Endothelial cell of umbilical vein (primary cell): ENCODE data around the gene RABEP2. TPM values are rescaled to one million over a fixed set of nuclear protein-coding genes. Genes with fewer than 3 reads are reported as not detected.

Experiments
- BruUV-seq: library from RNA; stranded (reverse); fragments of 400-500 nt; replicated peaks from 2 replicates; lab custom pipeline; 2021; lab: Mats Ljungman, UMichigan
- CTCF ChIA-PET: fragments of 300-600, 350-600 bp; sonication (Branson Sonifier 250); formaldehyde crosslinking; loops from one replicate; lab custom pipeline; 2021; ENCODE audit warnings: antibody characterized with exemption, inconsistent platforms; lab: Charles Lee
- POLR2A ChIA-PET: fragments of 300-600, 350-600 bp; sonication (Branson Sonifier 250); formaldehyde crosslinking; loops from one replicate; lab custom pipeline; 2021; ENCODE audit warnings: antibody characterized with exemption, inconsistent platforms; lab: Charles Lee
- DNase-seq: peaks from one replicate; pipeline ENCODE4 v3.0.0-alpha.2; 2011; ENCODE audit warnings: low read depth, low spot score
- FAIRE-seq: peaks from 2 replicates; lab custom pipeline; 2011; peaks lifted over from hg19 to GRCh38; lab: Jason Lieb, UNC
- H2AFZ ChIP-seq: 2 replicates; pipeline ENCODE4 v1.6.0; 2012; ENCODE audit warnings: low read depth, low read length, control low read depth, inconsistent platforms
- H3K27ac ChIP-seq: 2 replicates; pipeline ENCODE4 v1.5.1; 2011; ENCODE audit warnings: low read depth, mild to moderate bottlenecking, control low read depth, low read length, moderate library complexity; ENCODE audit not compliant: insufficient read depth
- H3K27me3 ChIP-seq, 2 experiments: 2 replicates each; pipeline versions ENCODE4 v1.6.0 to v1.6.1; 2011; ENCODE audit warnings: low read length in 2 of 2, mixed read lengths in 1 of 2; ENCODE audit not compliant: control insufficient read depth in 2 of 2, insufficient read depth in 2 of 2
- H3K36me3 ChIP-seq, 2 experiments: 2 replicates in 1 of 2; 3 replicates in 1 of 2; pipeline ENCODE4 v1.5.1; 2011; ENCODE audit warnings: low read length in 2 of 2, mild to moderate bottlenecking in 1 of 2, moderate library complexity in 1 of 2; ENCODE audit not compliant: control insufficient read depth in 2 of 2, insufficient read depth in 2 of 2; ENCODE audit errors: extremely low read depth in 1 of 2
- H3K4me1 ChIP-seq: 3 replicates; pipeline ENCODE4 v1.5.1; 2011; ENCODE audit warnings: mild to moderate bottlenecking, low read length; ENCODE audit not compliant: control insufficient read depth, insufficient read depth; ENCODE audit errors: extremely low read depth
- H3K4me2 ChIP-seq: 2 replicates; pipeline ENCODE4 v1.6.1; 2011; ENCODE audit warnings: low read length, control low read depth, mixed read lengths; ENCODE audit not compliant: insufficient read depth
- H3K4me3 ChIP-seq, 3 experiments: fragments of 200-600 bp in 1 of 3; sonication (generic), shearing (Covaris generic) in 1 of 3; replicated peaks in 1 of 3; 2 replicates each; pipeline ENCODE4 v1.5.1; 2011 to 2016; ENCODE audit warnings: control low read depth in 3 of 3, low read length in 3 of 3, mild to moderate bottlenecking in 2 of 3, inconsistent platforms in 1 of 3, low read depth in 1 of 3, moderate library complexity in 1 of 3; ENCODE audit not compliant: insufficient read depth in 1 of 3
- H3K79me2 ChIP-seq: 2 replicates; pipeline ENCODE4 v1.6.0; 2012; ENCODE audit warnings: low read length, inconsistent platforms; ENCODE audit not compliant: control insufficient read depth, insufficient read depth
- H3K9ac ChIP-seq: replicated peaks from 2 replicates; pipeline ENCODE3; 2011; ENCODE audit warnings: low read length, control low read depth; ENCODE audit not compliant: insufficient read depth; ENCODE audit errors: extremely low read depth
- H3K9me1 ChIP-seq: replicated peaks from 3 replicates; pipeline ENCODE4 v1.6.0; 2011; ENCODE audit warnings: mild to moderate bottlenecking, low read length; ENCODE audit not compliant: control insufficient read depth, insufficient read depth; ENCODE audit errors: extremely low read depth
- H3K9me3 ChIP-seq: replicated peaks from 2 replicates; pipeline ENCODE4 v1.5.1; 2012; ENCODE audit warnings: low read length, inconsistent platforms; ENCODE audit not compliant: control insufficient read depth, insufficient read depth
- H4K20me1 ChIP-seq: replicated peaks from 2 replicates; pipeline ENCODE3; 2011; ENCODE audit warnings: mild to moderate bottlenecking, low read length; ENCODE audit not compliant: control insufficient read depth, insufficient read depth; ENCODE audit errors: extremely low read depth
- EZH2 ChIP-seq: IDR thresholded peaks from 2 replicates; pipeline ENCODE4 v1.6.1; 2012; ENCODE audit warnings: borderline replicate concordance, low read depth, mild to moderate bottlenecking, moderate library complexity, low read length, inconsistent platforms; ENCODE audit not compliant: severe bottlenecking
- FOS ChIP-seq: IDR thresholded peaks from 2 replicates; pipeline ENCODE4 v1.6.1; 2011; ENCODE audit warnings: mild to moderate bottlenecking, low read length, moderate library complexity, borderline replicate concordance; ENCODE audit not compliant: insufficient read depth
- GATA2 ChIP-seq: IDR thresholded peaks from 2 replicates; pipeline ENCODE4 v1.7.0; 2011; ENCODE audit warnings: low read depth, mild to moderate bottlenecking, moderate library complexity, mixed read lengths, low read length; ENCODE audit not compliant: insufficient read length, insufficient read depth
- JUN ChIP-seq: IDR thresholded peaks from 2 replicates; pipeline ENCODE4 v1.6.1; 2011; ENCODE audit warnings: borderline replicate concordance, low read depth; ENCODE audit not compliant: insufficient read length, insufficient read depth
- MYC ChIP-seq: IDR thresholded peaks from one replicate; pipeline ENCODE4 v1.6.1; 2011; ENCODE audit warnings: mild to moderate bottlenecking, low read depth, low read length
- POLR2A ChIP-seq: IDR thresholded peaks from 2 replicates; pipeline ENCODE4 v1.6.1; 2012; ENCODE audit warnings: low read depth, mild to moderate bottlenecking, control low read depth, low read length
- POLR2AphosphoS5 ChIP-seq: IDR thresholded peaks from 2 replicates; pipeline ENCODE4 v1.6.1; 2012; ENCODE audit warnings: low read depth, mild to moderate bottlenecking, control low read depth, low read length, moderate library complexity; ENCODE audit not compliant: insufficient read depth
- dilution Hi-C: fragments of 300-500 bp; cut with MboI; formaldehyde crosslinking; loops from one replicate; pipeline ENCODE4 v1.15.0; 2019; ENCODE audit warnings: low sequenced_read_pairs; ENCODE audit not compliant: extremely low pct_ligation_motif_present
- intact Hi-C: fragments of 100-400 bp; cut with micrococcal nuclease; formaldehyde crosslinking; loops from one replicate; pipeline ENCODE4 v1.10.0; 2022
- polyA plus RNA-seq, 4 experiments: library from polyadenylated mRNA; depleted of rRNA in 3 of 4; stranded (reverse) in 3 of 4; unstranded in 1 of 4; fragments of >200 nt; gene quantifications; 2 replicates each; pipeline versions ENCODE4 v1.2.1 to v1.2.3, GENCODE V29; 2011 to 2012; ENCODE audit warnings: missing spikeins in 1 of 4
- total RNA-seq: library from RNA; stranded (reverse); gene quantifications from 2 replicates; pipeline ENCODE4 v1.2.3, GENCODE V29; 2021
- TF ChIP-seq, protein P1 (sequence below), 2 donors: IDR thresholded peaks; 1 replicate in 1 of 2; 2 replicates in 1 of 2; pipeline ENCODE4 v1.5.1; 2011; ENCODE audit warnings: low read length in 2 of 2, mild to moderate bottlenecking in 2 of 2, moderate library complexity in 2 of 2, control low read depth in 1 of 2, inconsistent platforms in 1 of 2, low read depth in 1 of 2; ENCODE audit not compliant: insufficient read depth in 1 of 2; ENCODE audit errors: extremely low read depth in 1 of 2
- TF ChIP-seq, protein P2 (sequence below): IDR thresholded peaks from 2 replicates; pipeline ENCODE4 v1.6.1; 2011; ENCODE audit not compliant: insufficient read depth, insufficient read length

Gene RABEP2
- total and polyA plus RNA-seq, 2 donors (not counting 3 experiments of a cell fraction or from before 2014, with no cell fraction given) = 25.9 to 37.4 TPM

DNA sequence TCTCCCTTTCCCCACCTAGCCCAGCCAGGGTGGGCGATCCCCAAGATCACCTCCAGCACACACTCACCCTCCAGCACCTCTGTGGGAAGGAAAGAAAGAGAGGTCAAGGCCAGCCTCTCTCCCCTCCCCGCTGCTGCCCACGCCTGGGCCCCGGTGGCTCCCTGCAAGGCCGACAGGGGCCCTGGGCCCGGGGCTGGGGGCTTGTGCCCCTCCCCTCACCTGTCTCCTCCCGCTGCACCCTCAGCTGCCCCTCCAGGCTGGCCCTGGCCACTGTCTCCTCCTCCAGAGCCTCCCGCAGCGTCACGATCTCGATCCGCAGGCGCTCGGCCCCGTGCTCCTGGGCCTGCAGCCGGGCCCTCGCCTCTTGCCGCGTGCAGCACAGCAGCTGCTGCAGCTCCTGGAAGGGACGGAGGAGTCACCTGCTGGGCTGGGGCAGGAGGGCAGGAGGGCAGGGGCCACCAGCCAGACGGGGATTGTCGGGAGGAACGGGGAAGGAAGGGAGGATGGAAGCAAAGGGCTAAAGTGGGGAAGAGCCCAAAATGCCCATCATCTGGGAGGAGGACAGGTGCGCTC lies 19.2 kb downstream of the RABEP2 start:
- H3K9me1 ChIP-seq = no peaks in the 10 kb centered on the region
- H3K36me3 ChIP-seq = peaks cover 0 to 16% of the 10 kb centered on the region in 2 experiments
- CTCF ChIA-PET = no interaction called here
- H3K4me2 ChIP-seq = no peak overlapping the region
- BruUV-seq = no TSS peak
- H2AFZ ChIP-seq = no peak overlapping the region
- H3K4me3 ChIP-seq = no peak overlapping the region
- no peaks in the 10 kb centered on the region for H3K4me1 ChIP-seq
- no peaks in the 10 kb centered on the region for H3K9me3 ChIP-seq
- no peak for FAIRE-seq
- dilution Hi-C loops (no loop called here), intact Hi-C loops (no loop called here)
- H4K20me1 ChIP-seq = no peaks in the 10 kb centered on the region
- H3K27ac ChIP-seq = no peak overlapping the region
- H3K27me3 ChIP-seq = no peaks in the 10 kb centered on the region
- TF ChIP-seq EZH2 = no peak
- TF ChIP-seq POLR2AphosphoS5 = no peak
- no peak for TF ChIP-seq POLR2A
- TF ChIP-seq GATA2 = no peak
- no peak for TF ChIP-seq JUN
- no peak for TF ChIP-seq MYC
- TF ChIP-seq, protein P1, sequence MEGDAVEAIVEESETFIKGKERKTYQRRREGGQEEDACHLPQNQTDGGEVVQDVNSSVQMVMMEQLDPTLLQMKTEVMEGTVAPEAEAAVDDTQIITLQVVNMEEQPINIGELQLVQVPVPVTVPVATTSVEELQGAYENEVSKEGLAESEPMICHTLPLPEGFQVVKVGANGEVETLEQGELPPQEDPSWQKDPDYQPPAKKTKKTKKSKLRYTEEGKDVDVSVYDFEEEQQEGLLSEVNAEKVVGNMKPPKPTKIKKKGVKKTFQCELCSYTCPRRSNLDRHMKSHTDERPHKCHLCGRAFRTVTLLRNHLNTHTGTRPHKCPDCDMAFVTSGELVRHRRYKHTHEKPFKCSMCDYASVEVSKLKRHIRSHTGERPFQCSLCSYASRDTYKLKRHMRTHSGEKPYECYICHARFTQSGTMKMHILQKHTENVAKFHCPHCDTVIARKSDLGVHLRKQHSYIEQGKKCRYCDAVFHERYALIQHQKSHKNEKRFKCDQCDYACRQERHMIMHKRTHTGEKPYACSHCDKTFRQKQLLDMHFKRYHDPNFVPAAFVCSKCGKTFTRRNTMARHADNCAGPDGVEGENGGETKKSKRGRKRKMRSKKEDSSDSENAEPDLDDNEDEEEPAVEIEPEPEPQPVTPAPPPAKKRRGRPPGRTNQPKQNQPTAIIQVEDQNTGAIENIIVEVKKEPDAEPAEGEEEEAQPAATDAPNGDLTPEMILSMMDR (IDR thresholded peaks at IDR 0.05; ENCODE audit: extremely low read depth in 1 of 2, insufficient read depth in 1 of 2, low read depth in 1 of 2, low read length in 2 of 2) = no peak
- TF ChIP-seq FOS = no peak
- TF ChIP-seq, protein P2, sequence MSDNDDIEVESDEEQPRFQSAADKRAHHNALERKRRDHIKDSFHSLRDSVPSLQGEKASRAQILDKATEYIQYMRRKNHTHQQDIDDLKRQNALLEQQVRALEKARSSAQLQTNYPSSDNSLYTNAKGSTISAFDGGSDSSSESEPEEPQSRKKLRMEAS = no peak
- POLR2A ChIA-PET = interaction anchor here (0.6 kb wide), 1 partner anchor 13 kb away, joined by 3 read pairs; no protein-coding TSS in a partner anchor
- DNase-seq = no peak
- no peaks in the 10 kb centered on the region for H3K79me2 ChIP-seq
- H3K9ac ChIP-seq = no peak overlapping the region
